Sigmoid colon (tissue), 4 donors: ENCODE data around the gene SLC19A1.

Experiments
- POLR2A ChIP-seq, 2 donors: fragments of 450-650 bp; IDR thresholded peaks; one replicate each; pipeline ENCODE4 v1.6.1; 2016; ENCODE audit warnings: antibody characterized with exemption in 2 of 2, mild to moderate bottlenecking in 2 of 2, moderate library complexity in 2 of 2
- POLR2AphosphoS5 ChIP-seq, 4 donors: sonication (generic); formaldehyde crosslinking; IDR thresholded peaks; one replicate each; pipeline ENCODE4 v1.6.1; 2017; ENCODE audit warnings: antibody characterized with exemption in 4 of 4
- TF ChIP-seq, protein P1 (sequence below), 4 experiments: fragments of 450-650 bp in 3 of 4; fragments of 200-600 bp in 1 of 4; IDR thresholded peaks; one replicate each; pipeline ENCODE4 v1.5.1; 2016 to 2019; ENCODE audit warnings: antibody characterized with exemption in 4 of 4, mild to moderate bottlenecking in 3 of 4, moderate library complexity in 2 of 4

DNA sequence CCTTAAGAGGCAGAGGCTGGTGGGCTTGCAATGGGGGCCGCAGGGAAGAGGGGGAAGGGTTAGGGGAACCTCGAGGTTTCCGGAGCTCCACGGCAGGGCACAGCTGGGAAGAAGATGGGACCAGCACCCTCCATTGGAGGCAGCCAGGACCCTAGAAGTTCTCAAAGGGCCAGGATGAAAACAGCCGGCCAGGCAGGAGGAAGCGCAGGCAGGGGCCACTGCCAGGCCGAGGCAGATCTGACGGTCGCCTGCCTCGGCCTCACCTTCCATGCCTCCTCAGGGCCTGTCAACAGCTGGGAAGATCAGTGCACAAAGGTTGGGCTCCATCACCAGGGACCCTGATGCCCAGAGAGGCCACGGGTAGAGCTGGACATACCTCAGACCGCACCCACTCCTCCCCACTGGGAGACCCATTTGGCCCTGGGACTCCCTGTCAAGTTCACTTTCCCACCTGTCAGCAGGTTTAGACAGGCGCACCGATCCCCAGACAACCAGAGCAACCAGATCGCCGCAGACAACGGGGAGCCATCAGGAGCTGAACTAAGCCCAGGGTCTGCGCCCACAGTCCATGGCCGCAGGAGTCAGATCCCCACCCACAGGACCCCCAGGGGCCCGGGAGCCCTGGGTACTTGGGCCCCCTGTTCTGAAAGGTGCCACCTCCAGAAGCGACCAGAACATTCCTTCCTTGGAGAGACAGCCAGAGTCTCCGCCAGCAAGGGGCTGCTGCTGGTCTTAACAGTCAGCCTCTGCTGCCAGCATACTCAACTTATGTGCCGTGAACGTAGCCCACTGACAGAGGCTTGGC lies 2.2 kb downstream of the SLC19A1 start:
- no peak for TF ChIP-seq POLR2A (IDR thresholded peaks at IDR 0.05)
- TF ChIP-seq, protein P1, sequence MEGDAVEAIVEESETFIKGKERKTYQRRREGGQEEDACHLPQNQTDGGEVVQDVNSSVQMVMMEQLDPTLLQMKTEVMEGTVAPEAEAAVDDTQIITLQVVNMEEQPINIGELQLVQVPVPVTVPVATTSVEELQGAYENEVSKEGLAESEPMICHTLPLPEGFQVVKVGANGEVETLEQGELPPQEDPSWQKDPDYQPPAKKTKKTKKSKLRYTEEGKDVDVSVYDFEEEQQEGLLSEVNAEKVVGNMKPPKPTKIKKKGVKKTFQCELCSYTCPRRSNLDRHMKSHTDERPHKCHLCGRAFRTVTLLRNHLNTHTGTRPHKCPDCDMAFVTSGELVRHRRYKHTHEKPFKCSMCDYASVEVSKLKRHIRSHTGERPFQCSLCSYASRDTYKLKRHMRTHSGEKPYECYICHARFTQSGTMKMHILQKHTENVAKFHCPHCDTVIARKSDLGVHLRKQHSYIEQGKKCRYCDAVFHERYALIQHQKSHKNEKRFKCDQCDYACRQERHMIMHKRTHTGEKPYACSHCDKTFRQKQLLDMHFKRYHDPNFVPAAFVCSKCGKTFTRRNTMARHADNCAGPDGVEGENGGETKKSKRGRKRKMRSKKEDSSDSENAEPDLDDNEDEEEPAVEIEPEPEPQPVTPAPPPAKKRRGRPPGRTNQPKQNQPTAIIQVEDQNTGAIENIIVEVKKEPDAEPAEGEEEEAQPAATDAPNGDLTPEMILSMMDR (IDR thresholded peaks at IDR 0.05): no peak
- TF ChIP-seq POLR2AphosphoS5 (IDR thresholded peaks at IDR 0.05): no peak
